Brain pericyte (primary cell): ENCODE data around the gene FLYWCH1.
A peak's percentile ranks its signal among the peaks of the same experiment; 100 is the strongest.

ENCODE experiments used
- DNase-seq: peaks from one replicate; pipeline ENCODE4 v3.0.0-alpha.2; 2012; ENCODE audit warnings: low read depth, low spot score

Gene FLYWCH1

DNA sequence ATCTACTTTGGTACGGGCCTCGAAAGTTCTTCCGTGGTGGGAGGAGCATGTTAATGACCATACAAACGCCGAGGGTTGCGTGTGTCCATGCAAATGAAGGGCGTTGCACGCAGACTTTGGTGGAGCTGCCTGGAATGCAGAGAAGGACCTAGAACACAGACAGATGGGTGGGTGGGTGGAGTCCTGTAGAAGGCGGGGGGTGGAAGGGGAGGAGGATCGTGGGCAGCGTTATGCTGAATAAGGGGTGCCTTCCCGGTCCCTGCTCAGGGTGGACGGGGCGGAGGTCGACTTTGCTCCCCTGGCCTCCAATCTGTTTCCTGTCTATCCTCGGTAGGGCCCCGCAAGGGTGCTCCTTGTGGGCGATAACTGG is 56.6 kb downstream of the FLYWCH1 start:
- DNase-seq = no peak

DNA sequence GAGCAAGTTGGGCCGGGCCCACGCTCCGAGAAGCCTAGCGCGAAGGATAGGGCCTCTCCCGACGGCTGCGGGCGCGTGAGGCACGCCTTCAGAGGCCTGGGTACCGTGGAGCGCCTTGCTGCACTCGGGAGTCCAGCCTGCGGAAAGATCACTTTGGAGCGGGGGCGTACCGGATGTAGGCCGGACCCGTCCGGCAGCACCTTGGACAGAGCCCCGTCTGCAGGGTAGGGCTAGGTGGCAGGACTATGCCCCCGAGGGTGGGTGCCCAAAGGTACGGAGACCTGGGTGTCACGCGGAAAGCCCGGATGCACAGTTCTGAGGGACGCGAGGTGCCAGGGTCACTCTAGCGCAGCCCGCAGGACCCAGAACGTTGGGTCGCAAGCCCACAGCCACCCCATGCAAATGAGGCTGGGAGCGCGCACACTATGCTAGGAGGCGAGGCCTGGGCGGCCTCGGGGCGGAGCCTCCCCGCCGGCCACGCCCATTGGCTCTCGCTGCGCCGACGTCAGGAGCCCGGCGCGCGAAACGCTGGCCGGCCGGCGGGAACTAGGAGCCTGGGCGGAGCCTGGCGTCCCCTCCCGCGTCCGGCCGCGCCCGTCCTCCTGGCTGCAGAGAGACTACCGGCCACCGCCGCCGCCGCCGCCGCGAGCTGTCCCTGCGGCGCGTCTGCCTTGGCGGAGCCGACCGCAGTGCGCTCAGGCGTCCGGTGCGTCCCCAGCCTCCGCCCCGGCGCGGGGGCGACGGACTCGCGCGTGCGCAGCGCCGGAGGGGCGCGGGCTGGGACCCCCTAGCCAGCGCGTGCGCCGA is 57.2 kb downstream of the FLYWCH1 start, which contains the start of gene PAQR4:
Gene PAQR4, plus strand, starts transcription at position 611 of the 807 bp plus-strand sequence. CDS start 327 bp downstream, outside the sequence.
- peak; percentile 55 for DNase-seq

DNA sequence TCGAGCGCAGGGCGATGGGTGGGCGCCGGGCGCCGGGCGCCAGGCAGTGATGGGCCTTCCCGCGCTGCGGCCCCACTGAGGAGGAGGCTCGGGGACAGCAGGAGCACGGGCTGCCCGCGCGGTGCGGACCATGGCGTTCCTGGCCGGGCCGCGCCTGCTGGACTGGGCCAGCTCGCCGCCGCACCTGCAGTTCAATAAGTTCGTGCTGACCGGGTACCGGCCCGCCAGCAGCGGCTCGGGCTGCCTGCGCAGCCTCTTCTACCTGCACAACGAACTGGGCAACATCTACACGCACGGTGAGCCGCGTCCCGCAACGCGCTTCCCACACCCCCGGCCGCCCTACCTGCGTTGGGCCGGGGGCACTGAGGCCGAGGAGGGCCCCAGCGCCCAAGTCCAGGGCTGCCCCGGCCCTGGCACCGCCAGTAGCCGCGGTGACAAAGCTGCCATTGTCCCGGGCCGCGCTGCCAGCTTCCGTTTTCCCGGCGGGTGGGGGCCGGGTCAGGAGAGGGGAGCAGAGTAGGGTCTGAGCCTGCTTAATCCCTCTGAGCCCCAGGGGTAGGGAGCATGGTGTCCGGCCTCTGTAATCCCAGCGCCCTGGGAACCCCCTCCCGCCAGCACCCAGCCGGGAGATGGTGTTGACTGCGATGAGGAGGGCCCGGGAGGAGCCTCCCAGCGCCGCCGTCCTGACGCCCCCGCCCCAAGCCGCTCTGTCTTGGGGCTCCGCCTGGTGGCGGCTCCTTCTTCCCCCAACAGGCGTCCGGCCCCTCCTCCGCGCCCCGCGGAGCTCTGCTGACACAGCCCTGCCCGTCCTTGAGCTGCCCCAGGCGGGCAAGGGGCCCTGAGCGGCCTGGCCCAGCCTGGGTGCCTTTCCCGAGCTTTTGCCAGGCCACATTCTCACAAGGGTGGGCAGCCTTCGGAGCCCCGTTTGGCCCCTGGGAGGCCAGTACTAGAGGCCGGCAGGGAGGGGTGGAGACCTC is 58.1 kb downstream of the FLYWCH1 start:
- no peak for DNase-seq

DNA sequence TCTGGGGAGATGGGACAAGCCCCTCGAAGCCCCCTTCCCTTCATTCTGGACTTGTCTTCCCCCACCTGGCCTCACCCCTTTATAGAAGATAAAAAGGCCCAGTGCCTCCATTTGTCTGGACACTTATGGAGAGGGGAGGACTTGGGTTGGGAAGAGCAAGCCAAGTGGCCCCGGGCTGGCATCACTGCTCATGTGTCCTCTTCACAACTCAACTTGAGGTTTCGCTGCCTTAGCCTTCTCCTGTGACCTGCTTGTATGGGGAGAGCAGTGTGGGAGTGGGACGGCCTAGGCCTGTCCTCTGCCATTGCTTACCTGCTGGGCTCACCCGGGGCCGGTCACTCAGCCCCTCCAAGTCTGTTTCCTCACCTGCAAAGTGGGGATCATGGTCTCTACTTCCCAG is 58.8 kb downstream of the FLYWCH1 start:
- no peak for DNase-seq

DNA sequence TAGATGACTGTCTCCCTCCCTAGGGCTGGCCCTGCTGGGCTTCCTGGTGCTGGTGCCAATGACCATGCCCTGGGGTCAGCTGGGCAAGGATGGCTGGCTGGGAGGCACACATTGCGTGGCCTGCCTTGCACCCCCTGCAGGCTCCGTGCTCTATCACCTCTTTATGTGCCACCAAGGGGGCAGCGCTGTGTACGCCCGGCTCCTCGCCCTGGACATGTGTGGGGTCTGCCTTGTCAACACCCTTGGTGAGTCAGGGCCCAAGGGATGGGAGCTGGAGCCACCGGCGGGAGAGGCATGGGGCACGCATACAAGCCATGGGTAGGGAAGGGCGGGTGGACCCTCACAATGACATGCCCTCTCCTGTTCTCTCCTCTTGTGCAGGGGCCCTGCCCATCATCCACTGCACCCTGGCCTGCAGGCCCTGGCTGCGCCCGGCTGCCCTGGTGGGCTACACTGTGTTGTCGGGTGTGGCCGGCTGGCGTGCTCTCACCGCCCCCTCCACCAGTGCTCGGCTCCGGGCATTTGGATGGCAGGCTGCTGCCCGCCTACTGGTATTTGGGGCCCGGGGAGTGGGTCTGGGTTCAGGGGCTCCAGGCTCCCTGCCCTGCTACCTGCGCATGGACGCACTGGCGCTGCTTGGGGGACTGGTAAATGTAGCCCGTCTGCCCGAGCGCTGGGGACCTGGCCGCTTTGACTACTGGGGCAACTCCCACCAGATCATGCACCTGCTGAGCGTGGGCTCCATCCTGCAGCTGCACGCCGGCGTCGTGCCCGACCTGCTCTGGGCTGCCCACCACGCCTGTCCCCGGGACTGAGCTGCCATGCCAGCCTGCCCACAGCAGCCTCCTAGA is 59.6 kb downstream of the FLYWCH1 start:
- DNase-seq = no peak

GRCh38 chr16:2971985-2972784 is 60.5 kb downstream of the FLYWCH1 start:
- DNase-seq = no peak

GRCh38 chr16:2973093-2973492 is 61.4 kb downstream of the FLYWCH1 start:
- DNase-seq = no peak

DNA sequence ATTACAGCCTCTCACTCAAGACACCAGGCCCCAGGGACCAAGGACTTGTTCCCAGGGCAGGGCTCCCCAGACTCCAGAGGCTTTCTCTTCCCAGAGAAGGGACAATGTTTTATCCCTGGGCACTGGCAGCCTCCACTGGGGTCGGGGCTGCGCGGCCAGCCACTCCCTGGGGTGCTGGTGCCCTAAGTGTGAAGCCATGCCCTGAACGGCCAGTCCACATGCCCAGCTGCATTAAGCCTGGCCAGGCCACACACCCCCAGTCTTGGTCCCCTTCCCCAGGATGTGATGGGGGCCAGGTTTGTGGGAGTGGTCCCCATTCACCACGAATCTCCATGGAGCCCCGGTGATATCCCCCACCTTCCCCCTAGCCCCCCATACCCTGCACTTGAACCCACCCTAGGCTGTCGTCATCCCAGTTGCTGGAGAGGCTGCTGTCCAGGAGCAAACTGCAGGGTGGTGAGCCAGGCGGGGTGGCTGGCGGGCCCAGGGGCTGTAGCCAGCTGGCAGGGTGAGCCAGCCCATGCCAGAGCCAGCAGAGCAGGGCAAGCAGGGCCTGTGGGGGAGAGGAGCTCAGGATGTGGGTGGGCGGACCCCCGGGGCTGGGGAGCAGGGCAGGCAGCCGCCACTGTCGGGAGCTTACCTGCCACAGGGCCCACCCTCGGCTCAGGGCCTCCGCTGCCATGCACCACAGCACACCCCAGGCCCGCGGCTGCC is 62.0 kb downstream of the FLYWCH1 start:
- no peak for DNase-seq

DNA sequence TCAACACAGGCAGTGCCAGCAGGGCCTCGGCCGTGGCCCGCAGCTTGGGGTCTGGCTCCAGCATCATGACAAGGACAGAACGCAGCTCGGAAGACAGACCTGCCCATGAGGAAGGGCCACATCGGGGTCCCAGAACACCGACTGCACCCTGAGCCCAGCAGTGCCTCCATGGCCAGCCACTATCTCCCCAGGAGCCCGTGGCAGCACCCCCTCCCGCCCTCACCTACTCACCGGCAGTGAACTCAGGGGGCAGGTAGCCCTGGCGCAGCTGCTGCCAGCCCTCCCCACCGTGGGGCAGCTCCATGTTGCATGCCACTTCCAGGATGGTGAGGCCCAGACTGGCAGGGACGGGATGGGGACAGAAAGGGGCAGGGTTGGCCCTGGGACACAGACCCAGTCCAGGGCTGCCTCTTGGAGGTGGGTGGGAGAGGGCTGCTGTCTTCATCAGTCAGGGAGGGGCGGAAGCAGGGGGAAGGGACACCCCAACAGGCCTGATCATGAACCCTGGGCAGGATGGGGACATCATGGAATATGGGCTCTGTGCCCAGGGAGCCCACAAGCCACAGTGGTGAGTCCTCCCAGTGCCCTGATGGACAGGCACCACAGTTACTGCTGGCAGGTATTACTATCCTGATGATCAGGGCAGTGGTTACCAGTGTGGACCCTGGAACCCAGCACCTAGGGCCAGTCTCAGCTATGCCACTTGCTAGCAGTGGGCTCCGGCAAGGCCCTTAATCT is 62.8 kb downstream of the FLYWCH1 start:
- no peak for DNase-seq

DNA sequence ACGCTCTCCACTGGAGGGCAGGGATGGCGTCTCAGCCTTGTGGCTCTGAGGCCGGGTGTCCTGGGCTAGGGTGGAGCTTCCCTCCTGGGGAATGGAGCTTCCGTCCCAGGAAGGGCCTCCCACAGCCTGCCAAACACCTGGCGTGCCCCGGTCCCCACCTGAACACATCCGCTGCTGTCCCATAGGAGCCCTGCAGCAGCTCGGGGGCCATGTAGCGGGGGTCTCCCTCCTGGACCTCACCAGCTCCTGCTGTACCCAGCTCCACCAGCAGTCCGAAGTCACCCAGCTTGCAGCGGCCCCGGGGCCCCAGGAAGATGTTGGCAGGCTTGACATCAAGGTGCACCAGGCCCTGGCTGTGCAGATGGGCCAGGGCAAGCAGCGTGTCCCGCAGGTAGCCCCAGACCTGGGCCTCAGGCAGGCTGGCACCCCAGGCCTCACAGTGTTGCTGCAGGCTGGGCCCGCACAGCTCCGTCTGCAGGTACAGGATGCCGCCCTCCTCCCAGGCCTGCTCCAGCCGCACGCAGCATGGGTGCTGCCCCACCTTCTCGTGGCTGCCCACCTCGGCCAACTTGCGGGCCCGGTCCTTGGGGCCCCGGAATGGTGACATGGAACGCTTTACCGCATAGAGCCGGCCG is 63.5 kb downstream of the FLYWCH1 start:
- DNase-seq = no peak

DNA sequence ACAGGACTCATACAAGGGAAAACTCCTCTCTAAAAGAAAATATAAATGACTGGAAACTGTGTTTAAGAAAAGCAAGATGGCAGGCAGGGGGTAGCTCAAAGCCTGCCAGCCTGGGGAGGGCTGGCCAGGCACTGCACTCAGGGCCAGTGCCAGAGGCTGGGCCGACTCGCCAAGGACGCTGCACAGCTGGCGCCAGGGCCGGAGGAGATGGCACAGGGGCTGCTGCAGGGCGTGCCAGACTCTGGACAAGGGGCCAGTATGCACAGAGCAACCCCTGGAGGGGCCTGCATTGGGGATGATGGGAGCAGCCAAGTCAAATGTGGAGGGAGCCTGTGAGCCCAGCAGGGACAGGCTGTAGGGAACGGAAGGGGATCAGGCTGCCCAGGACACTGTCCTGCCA is 64.5 kb downstream of the FLYWCH1 start:
- no peak for DNase-seq

- DNase-seq = no peak
Measured at GRCh38 chr16:2976673-2977072, 64.9 kb downstream of the FLYWCH1 start.

GRCh38 chr16:2977440-2977839 is 65.7 kb downstream of the FLYWCH1 start:
- DNase-seq = no peak

GRCh38 chr16:2979669-2980226 is 68.0 kb downstream of the FLYWCH1 start:
- DNase-seq = no peak

- peak; percentile 34 for DNase-seq
Measured at GRCh38 chr16:2980227-2981176, 68.8 kb downstream of the FLYWCH1 start, which contains the start of gene PKMYT1. Gene PKMYT1, minus strand, starts transcription at chr16:2980446. Its CDS starts 789 bp downstream, at chr16:2979657.

DNA sequence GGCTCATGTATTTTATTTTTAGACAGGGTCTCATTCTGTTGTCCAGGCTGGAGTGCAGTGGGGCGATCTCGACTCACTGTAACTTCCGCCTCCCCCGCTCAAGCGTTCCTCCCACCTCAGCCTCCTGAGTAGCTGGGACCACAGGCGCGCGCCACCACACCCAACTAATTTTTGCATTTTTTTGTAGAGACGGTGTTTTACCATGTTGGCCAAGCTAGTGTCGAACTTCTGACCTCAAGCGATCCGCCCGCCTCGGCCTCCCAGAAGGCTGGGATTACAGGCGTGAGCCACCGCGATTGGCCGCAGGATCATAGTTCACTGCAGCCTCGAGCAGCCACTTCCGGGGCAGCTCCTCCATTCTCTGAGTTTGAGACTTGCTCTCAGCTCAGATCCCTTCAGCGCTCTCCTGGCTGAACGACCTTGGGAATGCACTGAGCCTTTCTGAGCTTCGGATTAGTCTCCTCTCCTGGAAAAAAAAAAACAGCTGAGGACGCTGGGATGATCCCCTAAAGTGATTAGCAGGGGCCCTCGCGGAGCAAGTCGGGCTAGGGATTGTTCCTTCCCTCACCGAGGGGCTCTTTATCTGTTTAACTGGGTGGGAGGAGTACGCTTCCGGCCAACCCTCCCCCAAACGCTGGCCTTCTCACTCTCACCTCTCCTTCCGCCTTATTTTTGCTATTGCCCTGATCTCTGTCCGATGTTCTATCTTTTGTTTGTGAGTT is 69.6 kb downstream of the FLYWCH1 start:
- no peak for DNase-seq

DNA sequence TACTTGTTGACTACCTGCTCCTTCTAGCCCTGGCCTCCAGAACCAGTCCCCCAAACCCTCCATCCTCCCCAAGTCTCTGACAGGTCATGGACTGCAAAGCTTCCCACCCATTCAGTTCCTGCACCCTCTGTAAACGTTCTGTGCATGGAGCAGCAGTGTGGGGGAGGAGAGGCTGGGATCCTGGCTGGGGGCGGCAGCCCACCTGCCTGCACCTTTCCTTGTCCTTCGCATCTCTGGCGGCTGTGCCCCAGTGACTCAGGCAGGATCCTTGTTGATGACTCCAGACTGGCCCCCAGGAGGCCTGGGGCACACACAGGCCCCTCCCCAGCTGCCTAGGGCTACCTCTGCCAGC is 70.1 kb downstream of the FLYWCH1 start:
- DNase-seq = no peak
